RWPE1 (cell line): ENCODE data around the gene CDK11A.

ENCODE experiments used
- CTCF ChIA-PET: fragments of 350-600 bp; sonication (Branson Sonifier 250); formaldehyde crosslinking; extraction: SDS; loops from one replicate; lab custom pipeline; 2021; lab: Yijun Ruan, JAX
- POLR2A ChIA-PET: fragments of 400-600 bp; formaldehyde crosslinking; extraction: SDS; loops from one replicate; lab custom pipeline; 2020; ENCODE audit warnings: antibody characterized with exemption; ENCODE audit not compliant: low non-redundant PET; lab: Yijun Ruan, JAX
- DNase-seq: peaks from one replicate; pipeline ENCODE4 v3.0.0; 2012; ENCODE audit warnings: low spot score
- H3K27ac ChIP-seq: fragments of 450-650 bp; 2 replicates; pipeline ENCODE4 v1.5.1; 2017
- CTCF ChIP-seq: fragments of 450-650 bp; conservative IDR thresholded peaks from 2 replicates; pipeline ENCODE4 v1.5.1; 2017; ENCODE audit warnings: low read depth, mild to moderate bottlenecking

CDK11A gene

GRCh38 chr1:1763657-1764621, 39.8 kb upstream of the CDK11A start:
- TF ChIP-seq CTCF, result no peak
- H3K27ac ChIP-seq, result peak overlapping the region; percentile 89
- POLR2A ChIA-PET, result no interaction called here
- peak; percentile 64 for DNase-seq
- CTCF ChIA-PET, result interaction anchor here (1.1 kb wide), 1 partner anchor 142 kb away, joined by 3 read pairs; no protein-coding TSS in a partner anchor

GRCh38 chr1:1761504-1762376, 37.6 kb upstream of the CDK11A start:
- peak overlapping the region; percentile 89 for H3K27ac ChIP-seq
- ChIA-PET POLR2A (interaction anchor here (0.6 kb wide), 1 partner anchor 186 kb away, joined by 3 read pairs; no protein-coding TSS in a partner anchor), CTCF (no interaction called here)
- DNase-seq, result no peak
- no peak for TF ChIP-seq CTCF

GRCh38 chr1:1760715-1761114, 36.6 kb upstream of the CDK11A start:
- ChIA-PET POLR2A (no interaction called here), CTCF (interaction anchor here (0.5 kb wide), 1 partner anchor 16 kb away, joined by 3 read pairs; no protein-coding TSS in a partner anchor)
- no peak for TF ChIP-seq CTCF
- peak overlapping the region; percentile 89 for H3K27ac ChIP-seq
- no peak for DNase-seq

- no peak for DNase-seq
- H3K27ac ChIP-seq, result peak overlapping the region; percentile 89
- ChIA-PET CTCF (interaction anchor here (1.2 kb wide), 1 partner anchor 35 kb away, joined by 3 read pairs; no protein-coding TSS in a partner anchor), POLR2A (no interaction called here)
- no peak for TF ChIP-seq CTCF
Measured at GRCh38 chr1:1760345-1760650, 36.1 kb upstream of the CDK11A start.

GRCh38 chr1:1759456-1760344, 35.5 kb upstream of the CDK11A start:
- ChIA-PET CTCF (interaction anchor here (1.2 kb wide), 1 partner anchor 35 kb away, joined by 3 read pairs; no protein-coding TSS in a partner anchor), POLR2A (no interaction called here)
- H3K27ac ChIP-seq, result peak overlapping the region; percentile 89
- TF ChIP-seq CTCF, result no peak
- DNase-seq, result no peak
